Thoracic aorta (tissue), 2 donors: Measurements from ENCODE around the gene KMT2A. TPM values are rescaled to one million over a fixed set of nuclear protein-coding genes. Genes with fewer than 3 reads are reported as not detected.
A peak's percentile ranks its signal among the peaks of the same experiment; 100 is the strongest.

Source experiments
- ATAC-seq: fragments of 150-250 bp; one replicate; pipeline ENCODE4 v1.8.0; 2017; ENCODE audit warnings: low read depth; ENCODE audit not compliant: insufficient number of reproducible peaks, low FRiP score
- DNase-seq: peaks from one replicate; pipeline ENCODE4 v3.0.0-alpha.2; 2020; ENCODE audit warnings: low spot score
- H3K27ac ChIP-seq, 2 donors: fragments of 200-600 bp; sonication (generic); 1 replicate in 1 of 2; 2 replicates in 1 of 2; pipeline ENCODE4 v1.5.1; 2016; ENCODE audit warnings: mild to moderate bottlenecking in 2 of 2, moderate library complexity in 2 of 2
- H3K27me3 ChIP-seq: fragments of 200-600 bp; sonication (generic); replicated peaks from 2 replicates; pipeline ENCODE4 v1.6.0; 2016; ENCODE audit warnings: mild to moderate bottlenecking; ENCODE audit not compliant: insufficient read depth
- H3K36me3 ChIP-seq: fragments of 200-600 bp; sonication (generic); one replicate; pipeline ENCODE4 v1.5.1; 2016
- H3K4me1 ChIP-seq, 2 donors: fragments of 200-600 bp; sonication (generic); 1 replicate in 1 of 2; 2 replicates in 1 of 2; pipeline versions ENCODE4 v1.5.1 to v1.6.0; 2016; ENCODE audit warnings: low read depth in 2 of 2, mild to moderate bottlenecking in 1 of 2; ENCODE audit not compliant: control insufficient read depth in 1 of 2
- H3K4me3 ChIP-seq: fragments of 200-600 bp; sonication (generic); 2 replicates; pipeline ENCODE4 v1.5.1; 2016; ENCODE audit warnings: mild to moderate bottlenecking
- H3K9me3 ChIP-seq: fragments of 200-600 bp; sonication (generic); 2 replicates; pipeline ENCODE4 v1.5.1; 2016
- total RNA-seq, 2 donors: library from RNA; depleted of rRNA; stranded (reverse); fragments of >200 nt; gene quantifications; one replicate each; pipeline versions ENCODE4 v1.1.0 to v1.2.3, GENCODE V29; 2016
- TF ChIP-seq, protein P1 (sequence below): fragments of 200-600 bp; sonication (generic); IDR thresholded peaks from one replicate; pipeline ENCODE4 v1.5.1; 2019; ENCODE audit warnings: antibody characterized with exemption

The KMT2A gene
- total RNA-seq, 2 donors from 2014 or later: 88.1 to 105 TPM

DNA sequence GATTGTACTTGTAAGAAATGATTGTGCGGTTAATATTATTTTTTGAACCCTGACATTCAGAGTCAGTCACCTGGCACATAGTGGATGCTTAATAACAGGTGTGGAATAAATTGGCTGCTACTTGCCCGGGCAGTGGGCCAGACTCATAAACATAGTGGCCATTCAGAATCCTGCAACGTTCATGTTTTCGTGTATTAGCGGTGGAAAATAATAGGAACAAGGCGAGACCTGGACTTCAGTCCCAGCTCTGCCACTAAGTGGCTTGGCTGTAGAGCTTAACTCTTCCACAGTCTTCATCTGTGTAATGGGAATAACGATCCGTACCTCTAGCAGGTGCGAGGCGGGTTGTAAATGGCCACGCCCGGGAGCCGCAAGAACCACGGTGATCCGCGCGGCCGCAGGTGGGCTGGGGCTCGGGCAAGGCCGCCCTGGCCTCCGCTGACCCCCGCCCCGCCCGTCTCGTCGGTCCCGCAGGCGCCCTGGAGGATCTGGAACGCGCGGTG lies 93.9 kb downstream of the KMT2A start:
- H3K4me1 ChIP-seq: peaks cover 8 to 21% of the 10 kb centered on the region in 2 donors
- DNase-seq (no peak), ATAC-seq (no peak)

DNA sequence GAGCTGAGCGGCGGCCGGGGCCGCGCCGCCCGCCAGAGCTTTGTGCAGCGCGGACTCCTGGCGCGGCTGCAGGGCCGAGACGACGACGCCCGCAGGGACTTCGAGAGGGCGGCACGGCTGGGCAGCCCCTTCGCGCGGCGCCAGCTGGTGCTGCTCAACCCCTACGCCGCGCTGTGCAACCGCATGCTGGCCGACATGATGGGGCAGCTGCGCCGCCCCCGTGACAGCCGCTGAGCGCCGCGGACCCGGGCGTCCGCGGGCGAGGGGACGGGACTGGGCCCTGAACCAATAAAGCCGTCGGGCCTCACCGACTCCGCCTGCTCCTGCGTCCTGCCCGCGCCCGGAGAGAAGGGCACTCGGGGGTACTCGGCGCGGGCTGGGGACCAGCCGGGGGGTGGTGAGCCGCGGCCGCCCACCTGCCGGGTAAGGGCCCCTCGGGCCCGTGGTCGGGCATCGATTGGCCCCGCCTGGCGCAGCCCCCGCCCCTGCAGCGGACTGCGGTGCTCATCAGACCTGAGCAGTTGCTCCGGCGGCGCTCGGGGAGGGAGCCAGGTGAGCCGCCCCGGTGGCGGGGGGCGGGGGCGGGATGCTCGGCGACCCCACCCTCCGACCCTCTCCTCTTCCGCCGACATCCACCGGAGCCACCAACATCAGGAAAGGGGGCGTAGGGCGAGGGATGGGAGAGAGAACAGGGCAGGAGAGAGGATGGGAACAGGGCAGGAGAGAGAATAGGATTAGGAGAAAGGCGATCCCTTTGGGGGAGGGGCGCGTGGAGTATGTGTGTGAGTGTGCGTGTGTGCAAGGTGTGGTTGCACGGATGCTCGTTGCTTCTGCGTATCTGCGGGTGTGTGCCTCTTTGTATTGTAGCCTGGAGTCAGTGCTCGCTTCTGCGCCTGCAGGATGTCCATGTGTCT lies 94.6 kb downstream of the KMT2A start, which contains the start of gene TMEM25:
Gene TMEM25 (plus strand): TSS at position 510 of the 914 bp plus-strand sequence. CDS start 610 bp downstream, outside the sequence.
- Histone ChIP-seq H3K9me3 (no peaks in the 10 kb centered on the region), H3K36me3 (no peaks in the 10 kb centered on the region), H3K27me3 (no peaks in the 10 kb centered on the region), H3K27ac (peak within 1 kb of the TSS; percentile 65 to 74), H3K4me3 (peak within 1 kb of the TSS; percentile 83), H3K4me1 (peaks cover 8 to 21% of the 10 kb centered on the region in 2 donors)
- no peak for ATAC-seq
- no peak for DNase-seq
- TF ChIP-seq, protein P1, sequence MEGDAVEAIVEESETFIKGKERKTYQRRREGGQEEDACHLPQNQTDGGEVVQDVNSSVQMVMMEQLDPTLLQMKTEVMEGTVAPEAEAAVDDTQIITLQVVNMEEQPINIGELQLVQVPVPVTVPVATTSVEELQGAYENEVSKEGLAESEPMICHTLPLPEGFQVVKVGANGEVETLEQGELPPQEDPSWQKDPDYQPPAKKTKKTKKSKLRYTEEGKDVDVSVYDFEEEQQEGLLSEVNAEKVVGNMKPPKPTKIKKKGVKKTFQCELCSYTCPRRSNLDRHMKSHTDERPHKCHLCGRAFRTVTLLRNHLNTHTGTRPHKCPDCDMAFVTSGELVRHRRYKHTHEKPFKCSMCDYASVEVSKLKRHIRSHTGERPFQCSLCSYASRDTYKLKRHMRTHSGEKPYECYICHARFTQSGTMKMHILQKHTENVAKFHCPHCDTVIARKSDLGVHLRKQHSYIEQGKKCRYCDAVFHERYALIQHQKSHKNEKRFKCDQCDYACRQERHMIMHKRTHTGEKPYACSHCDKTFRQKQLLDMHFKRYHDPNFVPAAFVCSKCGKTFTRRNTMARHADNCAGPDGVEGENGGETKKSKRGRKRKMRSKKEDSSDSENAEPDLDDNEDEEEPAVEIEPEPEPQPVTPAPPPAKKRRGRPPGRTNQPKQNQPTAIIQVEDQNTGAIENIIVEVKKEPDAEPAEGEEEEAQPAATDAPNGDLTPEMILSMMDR: no peak

More for the DNA sequence above, 93.9 kb downstream of the KMT2A start:
- H3K9me3 ChIP-seq: no peaks in the 10 kb centered on the region
- no peaks in the 10 kb centered on the region for H3K27me3 ChIP-seq
- no peaks in the 10 kb centered on the region for H3K36me3 ChIP-seq
- peak overlapping the region; percentile 65 to 74 for H3K27ac ChIP-seq
- H3K4me3 ChIP-seq: peak overlapping the region; percentile 83
- TF ChIP-seq, protein P1: no peak

DNA sequence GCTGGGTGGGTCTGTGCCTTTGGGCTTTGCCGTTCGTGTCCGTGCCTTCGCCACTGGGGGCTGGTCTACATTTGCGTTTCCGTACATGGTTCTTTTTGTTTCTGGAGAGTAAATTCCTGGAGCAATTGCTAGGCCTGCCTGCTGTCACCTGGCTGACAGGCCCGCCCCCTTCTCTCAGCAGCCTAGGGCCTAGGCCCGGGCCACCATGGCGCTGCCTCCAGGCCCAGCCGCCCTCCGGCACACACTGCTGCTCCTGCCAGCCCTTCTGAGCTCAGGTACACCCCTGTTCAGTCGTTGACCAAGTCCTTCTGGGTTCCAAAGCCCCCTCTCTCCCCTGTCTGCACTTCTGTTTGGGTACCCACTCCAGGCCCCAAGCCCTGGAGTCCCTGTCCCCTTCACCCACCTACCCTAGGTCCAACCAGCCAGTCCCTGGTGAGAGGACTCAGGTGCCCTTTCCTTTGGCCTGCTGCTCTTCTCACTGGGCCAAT lies 95.3 kb downstream of the KMT2A start:
- ATAC-seq (no peak), DNase-seq (no peak)
- no peaks in the 10 kb centered on the region for H3K9me3 ChIP-seq
- peaks cover 8 to 21% of the 10 kb centered on the region in 2 donors for H3K4me1 ChIP-seq
- no peaks in the 10 kb centered on the region for H3K36me3 ChIP-seq
- TF ChIP-seq, protein P1: no peak
- H3K4me3 ChIP-seq: peak overlapping the region; percentile 83
- H3K27me3 ChIP-seq: no peaks in the 10 kb centered on the region
- H3K27ac ChIP-seq: peak overlapping the region; percentile 65 to 74

DNA sequence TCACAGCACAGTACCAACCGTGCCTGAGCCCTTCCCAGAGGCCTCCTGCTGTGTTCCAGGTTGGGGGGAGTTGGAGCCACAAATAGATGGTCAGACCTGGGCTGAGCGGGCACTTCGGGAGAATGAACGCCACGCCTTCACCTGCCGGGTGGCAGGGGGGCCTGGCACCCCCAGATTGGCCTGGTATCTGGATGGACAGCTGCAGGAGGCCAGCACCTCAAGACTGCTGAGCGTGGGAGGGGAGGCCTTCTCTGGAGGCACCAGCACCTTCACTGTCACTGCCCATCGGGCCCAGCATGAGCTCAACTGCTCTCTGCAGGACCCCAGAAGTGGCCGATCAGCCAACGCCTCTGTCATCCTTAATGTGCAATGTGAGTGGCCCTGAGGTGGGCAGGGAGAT lies 95.8 kb downstream of the KMT2A start:
- ATAC-seq (no peak), DNase-seq (no peak)
- TF ChIP-seq, protein P1: no peak
- Histone ChIP-seq H3K27ac (peak overlapping the region; percentile 65 to 74), H3K27me3 (no peaks in the 10 kb centered on the region), H3K4me3 (peak overlapping the region; percentile 83), H3K9me3 (no peaks in the 10 kb centered on the region), H3K36me3 (no peaks in the 10 kb centered on the region), H3K4me1 (peaks cover 8 to 21% of the 10 kb centered on the region in 2 donors)
